ENCODE measurements around the gene MAST1. TPM values are rescaled to one million over a fixed set of nuclear protein-coding genes. Genes with fewer than 3 reads are reported as not detected.

The MAST1 gene
- total RNA-seq, 1 experiment from 2014 or later, result 28.9 TPM

DNA sequence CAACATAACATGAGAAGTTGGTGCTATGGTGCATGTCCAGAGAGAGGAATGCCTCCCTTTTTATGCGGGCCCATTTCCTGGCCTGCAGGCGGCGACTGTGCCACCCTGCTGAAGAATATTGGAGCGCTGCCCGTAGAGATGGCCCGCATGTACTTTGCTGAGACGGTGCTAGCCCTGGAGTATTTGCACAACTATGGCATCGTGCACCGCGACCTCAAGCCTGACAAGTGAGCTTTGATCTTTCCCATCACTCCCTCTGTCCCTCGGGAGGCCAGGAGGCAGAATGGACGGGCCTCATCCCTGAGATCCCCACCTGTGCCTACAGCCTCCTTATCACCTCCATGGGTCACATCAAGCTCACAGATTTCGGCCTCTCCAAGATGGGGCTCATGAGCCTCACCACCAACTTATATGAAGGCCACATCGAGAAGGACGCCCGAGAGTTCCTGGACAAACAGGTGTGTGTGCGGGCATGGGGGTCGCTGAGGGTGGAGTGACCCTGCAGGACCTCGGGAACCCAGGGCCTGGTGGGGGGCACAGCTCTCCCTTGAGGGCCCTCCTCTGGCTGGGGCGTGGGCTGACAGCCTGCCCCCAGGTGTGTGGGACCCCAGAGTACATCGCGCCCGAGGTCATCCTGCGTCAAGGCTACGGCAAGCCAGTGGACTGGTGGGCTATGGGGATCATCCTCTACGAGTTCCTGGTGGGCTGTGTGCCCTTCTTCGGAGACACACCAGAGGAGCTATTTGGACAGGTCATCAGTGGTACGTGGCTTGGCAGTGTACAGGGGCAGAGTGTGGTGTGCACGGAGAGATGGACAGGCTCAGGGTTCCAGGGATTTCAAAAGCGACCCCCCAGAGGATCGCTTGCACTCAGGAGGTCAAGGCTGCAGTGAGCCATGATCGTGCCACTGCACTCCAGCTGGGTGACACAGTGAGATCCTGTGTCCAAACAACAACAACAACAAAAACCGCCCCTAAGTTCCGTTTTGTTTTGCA lies 26.7 kb downstream of the MAST1 start (continued):
- no peak for TF ChIP-seq YY1 (IDR thresholded peaks at IDR 0.05; ENCODE audit: extremely low read depth, insufficient replicate concordance, low read depth, low read length)

DNA sequence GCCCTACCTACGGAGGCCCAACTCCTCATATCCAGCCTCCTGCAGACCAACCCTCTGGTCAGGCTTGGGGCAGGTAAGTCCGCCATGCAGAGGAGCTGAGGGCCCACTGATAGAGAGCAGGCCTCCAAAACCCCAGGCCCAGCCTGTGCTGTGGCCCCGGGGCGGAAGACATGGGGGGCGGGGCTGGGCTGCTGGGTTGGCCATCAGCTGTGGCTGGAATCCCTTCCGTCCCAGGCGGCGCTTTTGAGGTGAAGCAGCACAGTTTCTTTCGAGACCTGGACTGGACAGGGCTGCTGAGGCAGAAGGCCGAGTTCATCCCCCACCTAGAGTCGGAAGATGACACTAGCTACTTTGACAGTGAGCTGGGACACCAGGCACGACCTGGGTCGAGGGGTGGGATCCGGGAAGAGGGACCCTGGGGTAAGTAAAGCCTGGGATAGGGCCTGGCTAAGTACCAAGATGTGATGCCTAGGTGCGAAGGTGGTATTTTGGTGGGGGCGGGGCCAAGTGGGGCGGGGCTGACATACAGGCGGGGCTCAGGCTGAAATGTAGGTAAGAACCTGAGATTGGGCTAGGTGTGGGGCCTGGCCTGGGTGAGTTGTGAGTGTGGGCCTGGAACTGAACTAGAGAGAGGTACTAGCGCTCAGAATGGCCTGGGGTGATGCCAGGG lies 27.6 kb downstream of the MAST1 start:
- ChIA-PET RAD21 (ENCODE audit: low non-redundant PET in 1 of 2, low total read pairs in 2 of 2, uncharacterized antibody in 2 of 2, unreplicated experiment in 2 of 2) (no interaction called here), POLR2A (no interaction called here), CTCF (no interaction called here)
- no peak overlapping the region for H2AFZ ChIP-seq (ENCODE audit: low read depth, low read length, poor library complexity, severe bottlenecking)
- intact Hi-C loops (cut with micrococcal nuclease), result no loop called here
- peaks cover 0 to 6% of the 10 kb centered on the region in 2 experiments; a peak in 2 of 4 replicates for H3K4me1 ChIP-seq (ENCODE audit: control insufficient read depth in 1 of 2, insufficient read depth in 2 of 2, low read length in 2 of 2)
- H3K27me3 ChIP-seq (ENCODE audit: insufficient read depth, low read length), result no peaks in the 10 kb centered on the region
- H3K4me2 ChIP-seq (ENCODE audit: low read length), result no peak overlapping the region
- H3K36me3 ChIP-seq (ENCODE audit: control insufficient read depth in 1 of 2, insufficient read depth in 2 of 2, low read length in 2 of 2), result peaks cover 0 to 7% of the 10 kb centered on the region in 2 experiments; a peak in 1 of 4 replicates
- no peak overlapping the region for H3K27ac ChIP-seq (ENCODE audit: low read depth, low read length)
- TF ChIP-seq, protein P1, sequence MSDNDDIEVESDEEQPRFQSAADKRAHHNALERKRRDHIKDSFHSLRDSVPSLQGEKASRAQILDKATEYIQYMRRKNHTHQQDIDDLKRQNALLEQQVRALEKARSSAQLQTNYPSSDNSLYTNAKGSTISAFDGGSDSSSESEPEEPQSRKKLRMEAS (IDR thresholded peaks at IDR 0.05), result no peak
- no peaks in the 10 kb centered on the region for H3K79me2 ChIP-seq (ENCODE audit: insufficient read depth, low read length)
- no peak for ATAC-seq
- H3K4me3 ChIP-seq (replicated peaks in 1 of 2; ENCODE audit: low read depth in 1 of 2, low read length in 2 of 2), result no peak overlapping the region
- no TSS peak for BruUV-seq (replicated peaks)
- H3K9me3 ChIP-seq (ENCODE audit: control insufficient read depth in 1 of 2, insufficient read depth in 1 of 2, low read depth in 1 of 2, low read length in 2 of 2), result no peaks in the 10 kb centered on the region
- no peak overlapping the region for H3K9ac ChIP-seq (ENCODE audit: low read length)
- H4K20me1 ChIP-seq (ENCODE audit: insufficient read depth), result no peaks in the 10 kb centered on the region
- no peaks in the 10 kb centered on the region for H3K9me2 ChIP-seq (ENCODE audit: insufficient read depth)
- no peak for DNase-seq (ENCODE audit: low read depth, low spot score)
